Spleen (tissue), 7 donors: ENCODE data around the gene JADE1.

Source experiments
- CTCF ChIP-seq, 11 experiments: fragments of 200-600 bp in 7 of 11; fragments of 450-650 bp in 4 of 11; sonication (generic) in 4 of 11; IDR thresholded peaks in 8 of 11; conservative IDR thresholded peaks in 3 of 11; 1 replicate in 7 of 11; 2 replicates in 4 of 11; pipeline versions ENCODE4 v1.4.0 to v1.8.0; 2016 to 2021; ENCODE audit warnings: antibody characterized with exemption in 11 of 11, inconsistent platforms in 4 of 11, mild to moderate bottlenecking in 1 of 11
- POLR2A ChIP-seq, 3 donors: fragments of 450-650 bp; IDR thresholded peaks; one replicate each; pipeline ENCODE4 v1.5.1; 2017; ENCODE audit warnings: antibody characterized with exemption in 3 of 3, mild to moderate bottlenecking in 1 of 3
- donor health status: DM: no; HTN: no; CAD: no; lungs with moderate emphysema.
- donor health status: DM: no; HTN: no; CAD: no.
- donor health status: DM: no; HTN: no; CAD: no.

- TF ChIP-seq CTCF (IDR thresholded peaks at IDR 0.05 in 8 of 11, conservative IDR thresholded peaks at IDR 0.05 in 3 of 11) (no peak), POLR2A (IDR thresholded peaks at IDR 0.05) (no peak)
These were observed 40.8 kb downstream of the JADE1 start for GRCh38 chr4:128850252-128850651.
